ENCODE measurements around the gene RPS2.
"Not testable (repeated sequence)": the region's sequence is repeated elsewhere in the genome, so short reads cannot be mapped to it uniquely, and the experiment has no call there.

Gene RPS2

DNA sequence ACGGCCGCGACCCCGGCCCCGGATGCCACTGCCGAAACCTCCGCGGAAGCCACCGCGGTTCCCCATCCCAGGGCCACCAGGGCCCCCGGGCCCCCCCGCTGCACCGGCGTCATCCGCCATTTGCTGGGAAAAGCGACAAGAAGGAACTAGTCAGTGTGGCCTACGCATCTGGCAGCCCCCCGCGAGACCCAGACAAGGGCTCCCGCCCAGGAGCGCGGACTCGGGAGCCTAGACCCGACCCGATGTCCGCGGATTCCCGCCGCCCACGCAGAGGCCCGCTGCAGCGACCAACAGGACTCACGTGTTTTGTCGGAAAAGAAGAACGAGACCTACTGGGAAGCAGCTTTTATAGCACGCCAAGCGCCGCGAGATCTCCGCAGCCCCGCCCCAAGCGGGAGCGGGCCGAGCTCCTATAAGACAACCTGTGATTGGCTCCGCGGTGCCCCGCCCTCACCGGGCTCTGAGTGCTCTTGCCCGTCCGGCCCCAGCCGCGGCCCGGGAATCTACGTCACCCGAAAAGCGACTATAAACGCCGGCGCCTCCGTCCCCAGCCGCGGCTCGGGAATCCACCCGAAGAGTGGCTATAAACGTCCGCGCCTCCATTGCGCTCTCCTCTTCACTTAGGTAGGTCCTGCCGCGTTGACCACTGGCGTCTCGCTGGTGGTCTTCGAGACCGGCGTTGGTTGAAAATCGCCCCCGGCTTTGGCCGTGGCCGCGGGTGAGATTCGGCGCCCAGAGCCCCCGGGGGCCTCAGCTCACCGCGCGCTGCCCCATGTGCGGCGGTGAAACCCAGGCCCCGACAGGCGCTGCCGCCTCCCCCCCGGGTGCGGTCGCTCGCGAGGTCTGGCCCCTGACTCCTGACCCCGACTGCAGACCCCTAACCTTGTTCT, at the start of gene RPS2:
RPS2 (minus strand) TSS at position 321 of the 890 bp plus-strand sequence; CDS start at position 120, 201 bp downstream.
- DNase-seq: peak; percentile 100

DNA sequence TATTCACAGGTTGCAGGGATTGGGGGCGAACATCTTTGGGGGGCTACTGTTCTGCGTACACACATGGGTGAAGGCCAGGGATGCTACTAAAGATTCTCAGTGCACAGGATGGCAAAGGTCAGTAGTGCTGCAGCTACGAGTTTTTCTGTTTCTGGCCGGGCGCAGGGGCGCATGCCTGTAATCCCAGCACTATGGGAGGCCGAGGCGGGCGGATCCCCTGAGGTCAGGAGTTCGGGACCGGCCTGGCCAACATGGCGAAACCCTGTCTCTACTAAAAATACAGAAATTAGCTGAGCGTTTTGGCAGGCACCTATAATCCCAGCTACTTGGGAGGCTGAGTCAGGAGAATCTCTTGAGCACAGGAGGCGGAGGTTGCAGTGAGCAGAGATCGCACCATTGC, 48.9 kb upstream of the RPS2 start:
- no peak for DNase-seq

DNA sequence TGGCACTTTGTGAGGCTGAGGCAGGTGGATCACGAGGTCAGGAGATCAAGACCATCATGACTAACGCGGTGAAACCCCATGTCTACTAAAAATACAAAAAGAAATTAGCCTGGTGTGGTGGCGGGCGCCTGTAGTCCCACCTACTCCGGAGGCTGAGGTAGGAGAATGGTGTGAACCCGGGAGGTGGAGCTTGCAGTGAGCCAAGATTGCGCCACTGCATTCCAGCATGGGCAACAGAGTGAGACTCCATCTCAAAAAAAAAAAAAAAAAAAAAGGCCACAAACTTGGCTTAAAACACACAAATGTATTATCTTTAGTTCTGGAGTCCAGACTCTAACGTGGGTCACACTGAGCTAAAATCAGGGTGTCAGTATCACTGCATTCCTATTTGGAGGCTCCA, 47.1 kb upstream of the RPS2 start:
- DNase-seq: not testable (repeated sequence)

DNA sequence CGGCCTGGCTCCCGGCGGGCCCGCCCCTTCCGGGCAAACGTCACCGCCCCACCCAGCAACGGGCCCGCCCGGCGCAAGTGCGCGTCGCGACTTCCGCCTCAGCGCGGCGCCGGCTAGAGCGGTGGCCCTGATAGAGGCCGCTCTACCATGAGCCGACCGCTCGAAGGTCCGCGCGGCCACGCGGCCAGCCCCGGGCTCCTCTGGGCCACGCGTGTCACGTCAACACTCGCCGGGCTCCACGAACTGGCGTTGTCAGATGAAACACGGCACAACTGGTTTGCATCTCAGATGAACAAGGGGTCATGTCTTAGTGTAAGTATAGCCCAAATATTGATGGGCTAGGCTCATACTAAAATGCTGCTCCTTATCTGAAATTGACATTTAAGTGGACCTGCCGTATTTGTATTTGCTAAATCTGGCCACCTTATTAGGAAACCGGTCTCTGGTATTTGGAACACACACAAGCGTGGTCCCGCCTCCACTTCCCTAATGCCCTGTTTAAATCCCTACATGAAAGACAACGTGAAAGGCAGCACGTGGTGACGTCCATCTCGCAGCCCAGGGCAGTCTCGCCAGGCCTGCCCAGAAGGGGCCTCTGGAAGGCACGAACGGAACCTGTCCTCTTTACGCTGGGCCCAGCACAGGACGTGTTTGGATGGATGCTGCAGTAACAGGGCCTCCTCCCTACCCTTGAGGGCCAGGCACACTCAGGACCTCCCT, 45.3 kb upstream of the RPS2 start, which contains the start of gene ZNF598:
ZNF598 (minus strand) TSS at position 31 of the 720 bp plus-strand sequence.
- peak; percentile 91 for DNase-seq

DNA sequence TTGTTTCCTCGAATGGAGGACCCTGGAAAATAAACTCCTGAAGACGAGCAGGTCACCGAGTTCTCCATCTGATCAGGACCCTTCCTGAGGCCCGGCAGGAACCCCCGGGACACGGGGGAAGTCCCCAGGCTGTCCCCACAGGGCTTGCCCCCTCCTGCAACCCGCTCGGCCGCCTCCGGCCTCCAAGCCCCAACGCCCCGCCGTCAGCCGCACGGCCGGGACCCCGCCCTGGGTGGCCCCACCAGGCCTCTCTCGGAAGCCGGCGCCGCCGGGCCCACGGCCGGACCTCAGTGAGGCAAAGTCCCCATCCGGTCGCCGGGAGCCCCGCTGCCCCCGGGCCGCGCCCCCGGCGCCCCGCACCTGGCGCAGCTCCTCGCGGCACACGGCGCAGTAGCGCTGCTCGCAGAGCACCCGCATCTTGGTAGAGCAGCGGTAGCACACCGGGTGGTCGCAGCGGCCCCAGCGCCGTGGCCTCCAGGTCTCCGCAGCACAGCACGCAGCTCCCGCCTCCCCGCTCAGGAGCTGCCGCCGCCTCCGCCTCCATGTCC, 44.6 kb upstream of the RPS2 start:
- DNase-seq: no peak

DNA sequence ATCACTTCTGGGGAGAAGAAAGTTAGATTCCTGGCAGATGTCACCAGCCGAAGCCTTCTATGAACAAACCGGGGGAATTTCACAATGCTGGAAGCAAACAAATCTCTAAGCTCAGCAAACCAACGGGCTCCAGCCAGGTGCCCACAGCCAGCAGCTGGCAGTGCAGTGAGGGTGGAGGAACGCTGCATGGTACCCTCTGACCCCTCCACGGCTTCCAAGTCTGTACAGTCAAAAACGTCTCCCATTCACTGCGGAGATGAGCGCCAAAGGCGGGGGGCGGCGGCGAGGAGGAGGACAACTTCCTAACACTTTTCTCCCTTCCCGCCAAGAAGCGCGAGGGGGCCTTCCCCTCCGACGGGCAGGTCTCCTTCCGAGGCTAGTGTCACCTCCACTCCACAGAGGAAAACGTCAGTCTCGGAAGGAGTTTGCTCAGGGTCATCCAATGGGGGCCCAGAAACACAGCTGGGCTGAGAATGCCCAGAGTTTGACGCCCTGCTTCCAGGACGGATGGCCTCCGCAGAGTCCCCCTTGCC, 44.1 kb upstream of the RPS2 start:
- DNase-seq: peak; percentile 32

DNA sequence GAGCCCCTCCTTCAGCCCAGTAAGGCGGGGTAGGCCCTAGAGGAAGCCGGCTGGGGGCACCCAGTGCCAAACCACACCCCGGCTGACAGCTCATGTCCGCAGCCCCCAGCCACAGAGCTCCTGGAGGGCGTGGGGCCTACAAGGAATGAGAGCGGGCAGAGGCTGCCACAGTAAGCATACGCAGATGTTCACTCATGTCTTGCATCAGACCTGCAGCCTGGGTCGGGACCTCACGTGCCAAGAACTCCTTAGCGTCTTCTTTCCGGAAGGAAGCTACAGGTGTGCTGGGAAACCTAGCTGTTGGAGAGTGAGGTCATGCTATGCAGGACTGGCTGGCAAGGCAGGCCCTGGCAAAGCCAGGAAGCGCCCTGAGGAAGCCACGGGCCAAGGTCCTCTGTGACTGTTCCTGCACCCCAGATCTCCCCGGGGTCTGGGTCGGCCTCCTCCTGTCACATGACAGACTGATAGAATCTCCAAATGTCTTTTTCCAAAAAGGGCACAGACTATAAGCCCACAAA, 43.4 kb upstream of the RPS2 start:
- no peak for DNase-seq

DNA sequence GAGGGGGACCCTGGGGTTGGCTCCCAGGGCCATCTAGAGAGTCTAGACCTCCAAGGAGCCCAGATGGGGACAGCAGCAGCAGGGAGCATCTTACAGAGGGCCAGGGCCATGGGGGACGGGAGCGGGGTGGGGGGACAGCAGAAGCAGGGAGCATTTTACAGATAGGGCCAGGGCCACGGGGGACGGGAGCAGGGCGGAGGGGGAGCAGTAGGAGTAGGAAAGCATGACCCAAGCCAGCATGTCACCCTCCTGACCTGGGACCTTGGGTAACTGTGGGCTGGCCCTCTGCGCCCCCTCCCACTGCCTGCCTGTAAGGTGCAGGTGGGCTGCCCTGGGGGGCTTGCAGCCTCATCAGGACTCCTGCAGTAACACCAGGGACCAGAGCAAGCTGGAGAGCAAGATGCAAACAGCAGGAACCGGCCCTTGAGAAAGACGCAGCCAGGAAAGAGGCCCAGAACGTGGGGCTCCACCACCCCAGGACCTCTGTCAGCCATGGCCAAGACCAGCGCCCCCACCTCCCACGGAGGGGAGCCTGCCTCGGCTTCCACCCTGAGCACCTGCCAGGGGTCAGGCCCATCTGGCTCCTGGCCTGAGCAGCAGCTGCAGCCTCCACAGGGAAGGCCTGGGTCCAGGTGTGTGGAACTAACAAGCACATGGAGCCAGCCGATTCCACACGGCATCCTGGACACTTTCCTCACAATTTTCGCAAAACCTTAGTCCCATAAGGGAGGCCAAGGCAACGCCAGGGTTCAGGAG, 42.6 kb upstream of the RPS2 start:
- DNase-seq: no peak

DNA sequence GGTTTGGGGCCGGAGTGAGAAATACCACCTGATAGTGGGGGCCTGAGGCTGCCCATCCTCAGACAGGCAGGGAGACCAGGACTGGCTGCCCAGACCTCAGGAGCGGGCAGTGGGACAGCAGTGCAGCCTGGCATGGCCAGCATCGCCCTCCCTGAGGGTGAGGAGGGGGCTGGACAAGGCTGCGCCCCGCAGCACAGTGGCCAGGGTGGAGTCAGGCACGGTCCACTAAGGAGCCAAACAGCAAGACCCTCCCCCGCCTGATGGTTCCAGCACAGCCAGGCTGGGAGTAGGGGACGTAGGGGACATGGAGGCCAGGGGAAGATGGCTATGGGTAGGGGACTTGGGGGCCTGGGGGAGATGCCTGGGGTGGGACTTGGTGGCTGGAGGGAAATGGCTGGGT, 41.7 kb upstream of the RPS2 start:
- DNase-seq: no peak

DNA sequence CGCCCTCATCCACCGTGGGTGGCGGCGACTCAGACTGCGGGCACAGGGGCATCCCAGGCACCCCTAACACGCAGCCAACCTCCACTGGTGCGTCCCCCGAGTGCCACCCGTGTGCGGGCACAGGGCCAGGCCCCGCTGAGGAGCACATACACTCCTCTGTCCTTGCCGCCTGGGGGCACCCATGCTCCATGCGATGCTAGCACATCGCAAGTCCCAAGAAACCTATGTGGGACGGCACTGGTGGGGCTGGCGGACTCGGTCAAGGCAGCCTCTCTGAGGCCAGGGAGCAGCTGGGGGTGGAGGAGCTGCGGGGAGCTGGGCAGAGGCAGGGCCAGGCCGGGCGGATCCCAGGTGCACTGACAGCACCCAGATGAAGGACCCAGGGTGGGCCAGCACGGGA, 41.0 kb upstream of the RPS2 start:
- peak; percentile 70 for DNase-seq

DNA sequence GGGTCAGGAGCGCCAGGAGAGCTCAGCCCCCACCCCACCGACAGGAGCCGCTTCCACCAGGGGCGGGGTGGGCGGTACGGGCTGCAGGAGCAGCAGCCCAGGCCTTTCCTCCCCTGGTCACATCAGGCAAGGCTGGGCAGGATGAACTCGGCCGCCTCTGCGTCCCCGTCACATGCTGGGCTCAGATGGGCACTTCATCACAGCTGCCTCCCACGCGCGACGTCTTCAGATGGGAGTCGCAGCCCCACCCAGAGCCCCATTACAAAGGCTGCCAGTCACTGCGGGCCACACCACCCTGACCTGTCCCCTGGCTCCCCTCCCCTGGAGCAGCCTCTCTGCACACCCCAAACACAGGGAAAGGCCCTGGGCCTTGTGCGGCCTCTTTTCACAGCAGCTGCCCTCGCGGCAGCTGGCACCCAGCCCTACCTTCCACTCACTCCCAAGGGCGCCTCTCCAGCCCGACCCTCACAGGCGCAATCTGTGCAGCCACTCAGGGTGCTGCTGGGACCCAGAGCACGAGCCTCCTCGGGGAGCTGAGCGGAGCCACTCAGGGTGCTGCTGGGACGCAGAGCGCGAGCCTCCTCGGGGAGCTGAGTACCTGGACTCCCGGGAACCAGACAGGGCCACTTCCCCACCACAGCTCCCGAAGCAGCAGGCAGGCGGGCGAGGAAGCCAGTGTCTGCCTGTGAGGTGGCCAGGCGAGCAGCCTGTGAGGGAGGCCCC, 40.3 kb upstream of the RPS2 start:
- DNase-seq: peak; percentile 70

DNA sequence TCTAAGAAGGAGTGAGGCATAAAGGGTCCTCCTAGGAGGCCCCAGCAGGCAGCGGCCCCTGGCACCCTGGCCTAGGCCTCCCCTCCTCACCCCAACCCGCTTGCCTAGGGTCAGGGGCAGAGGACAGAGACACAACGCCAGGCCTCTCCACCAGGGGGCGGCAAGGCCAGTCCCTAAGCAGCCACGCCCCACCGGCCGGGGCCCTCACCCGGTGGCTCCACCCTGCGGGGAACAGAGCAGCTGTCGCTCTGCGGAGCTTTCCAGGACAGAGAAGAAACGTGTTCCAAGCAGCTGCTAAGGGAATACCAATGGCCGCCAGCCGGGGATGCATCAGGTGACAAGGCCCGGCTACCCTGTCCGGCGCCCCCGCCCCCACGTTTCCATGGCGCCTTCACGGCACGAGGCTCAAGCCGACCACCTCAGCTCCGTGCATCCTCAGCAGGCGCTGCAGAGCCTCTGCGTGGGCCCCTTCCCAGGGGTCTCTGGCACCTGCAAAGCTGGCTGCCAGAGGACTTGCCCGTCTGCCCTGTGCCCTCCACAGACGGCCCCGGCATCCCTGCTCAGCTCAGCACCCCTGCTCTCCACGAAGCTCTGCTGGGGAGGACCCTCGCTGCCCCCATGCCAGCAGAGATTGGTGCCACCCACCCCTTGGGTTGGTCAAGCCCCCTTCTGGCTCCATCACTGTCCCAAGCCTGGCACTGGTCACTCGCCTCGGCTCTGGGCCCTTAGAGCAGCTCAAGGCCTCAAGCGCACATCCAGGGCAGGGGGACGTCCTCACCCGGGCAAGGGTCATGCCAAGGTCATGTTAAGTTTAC, 39.4 kb upstream of the RPS2 start:
- DNase-seq: peak; percentile 91

DNA sequence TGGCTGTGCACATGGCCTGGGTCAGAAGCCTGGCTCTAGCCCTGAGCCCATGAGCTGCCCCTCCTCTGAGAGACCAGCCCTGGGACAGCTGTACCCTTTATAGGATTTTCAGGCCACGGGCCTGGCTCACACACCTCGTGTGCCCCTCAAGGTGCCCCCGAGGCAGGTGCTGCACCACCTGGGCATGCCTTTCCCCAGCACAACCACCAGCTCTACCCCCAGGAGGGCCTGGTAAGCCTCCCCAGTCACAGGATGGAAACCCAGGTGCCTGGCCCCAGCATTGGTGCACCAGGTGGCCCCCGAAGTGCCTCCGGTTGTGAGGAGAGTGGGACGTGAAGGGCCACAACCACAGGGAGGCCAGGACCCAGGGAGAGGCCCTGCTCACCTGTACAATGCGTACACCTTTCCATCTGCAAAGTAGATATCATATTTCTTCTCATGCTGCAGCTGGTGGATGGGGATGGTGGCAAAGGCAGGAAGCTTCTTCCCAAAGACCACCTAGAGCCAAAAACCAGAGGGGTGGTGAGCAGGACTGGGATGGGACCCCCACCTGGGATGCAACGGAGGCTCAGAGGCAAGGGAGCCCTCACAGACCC, 38.7 kb upstream of the RPS2 start:
- DNase-seq: no peak

DNA sequence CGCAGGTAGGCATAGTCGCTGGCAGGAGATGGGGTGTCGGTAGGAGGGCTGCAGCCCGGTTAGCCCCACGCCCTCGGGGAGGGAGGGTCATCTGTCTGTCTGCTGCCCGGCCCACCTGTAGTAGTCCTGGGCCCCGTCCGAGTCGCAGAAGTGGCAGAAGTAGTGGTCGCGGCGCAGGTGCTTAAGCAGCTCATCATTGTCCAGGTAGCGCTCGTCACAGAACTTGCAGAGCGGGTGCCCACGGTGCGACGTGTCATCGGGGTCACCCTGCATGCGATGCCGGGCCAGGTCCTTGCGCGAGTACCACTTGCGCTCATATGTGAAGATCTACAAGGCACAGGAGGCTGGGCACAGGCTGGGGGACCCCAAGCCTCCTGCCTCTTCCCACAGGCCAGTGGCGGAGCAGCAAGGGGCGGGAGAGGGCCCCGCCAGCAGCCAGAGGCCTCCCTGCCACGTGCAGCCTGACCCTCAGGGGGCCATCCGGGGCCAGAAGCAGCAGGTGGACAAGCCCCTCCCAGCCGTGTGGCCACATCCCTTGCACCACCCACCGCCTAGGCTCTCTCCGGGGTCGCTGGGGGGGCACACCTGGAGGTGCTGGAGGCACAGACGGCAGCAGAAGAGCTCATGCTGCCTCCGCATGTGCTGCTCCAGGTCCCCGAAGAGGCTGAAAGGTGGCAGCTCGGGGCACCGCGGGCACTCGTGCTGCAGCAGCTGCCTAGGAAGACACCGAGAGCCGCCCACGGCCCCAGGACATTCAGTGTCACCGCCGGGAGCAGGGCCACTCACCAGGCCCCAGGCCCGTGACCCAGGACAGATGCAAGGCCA, 38.0 kb upstream of the RPS2 start:
- DNase-seq: no peak

DNA sequence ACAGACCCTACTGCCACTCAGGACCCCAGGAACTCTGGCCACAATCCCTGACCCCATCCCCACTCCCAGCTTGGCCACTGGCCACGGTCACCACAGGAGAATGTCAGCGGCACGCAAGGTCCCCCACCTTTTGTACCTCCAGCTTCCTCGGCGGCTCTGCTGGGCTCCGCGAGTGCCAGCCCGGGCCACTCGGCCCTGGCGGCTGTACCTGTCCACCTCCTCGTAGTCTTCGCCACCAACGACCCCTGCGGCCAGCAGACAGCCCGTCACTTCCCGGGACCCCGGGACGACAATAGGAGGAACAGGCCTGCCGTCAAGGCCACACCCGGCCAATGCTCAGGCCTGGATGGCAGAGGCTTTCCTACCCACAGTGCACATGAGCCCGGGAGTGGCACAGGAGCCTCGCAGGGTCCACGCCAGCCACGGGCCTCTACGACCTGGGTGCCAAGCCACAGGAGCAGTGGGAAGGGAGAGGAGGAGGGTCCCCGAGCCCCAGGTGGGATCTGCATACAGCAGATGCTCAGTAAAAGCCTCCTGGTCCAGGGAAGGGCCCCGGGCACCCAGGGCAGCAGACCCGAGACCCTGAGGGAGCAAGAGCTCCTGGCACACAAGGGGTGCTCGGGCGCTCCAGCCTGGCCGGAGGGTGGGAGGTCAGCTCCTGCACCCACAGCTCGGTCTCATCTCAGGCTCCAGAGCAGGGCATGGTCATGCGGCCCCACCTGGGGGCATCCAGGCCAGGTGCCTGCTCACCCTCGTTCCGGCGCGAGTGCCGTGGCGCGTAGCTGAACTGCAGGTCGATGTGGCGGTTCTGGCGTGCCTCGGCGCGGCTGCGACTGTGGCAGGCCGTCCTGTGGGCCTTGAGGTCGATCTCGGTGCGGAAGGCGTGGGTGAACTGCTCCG, 37.1 kb upstream of the RPS2 start:
- no peak for DNase-seq

DNA sequence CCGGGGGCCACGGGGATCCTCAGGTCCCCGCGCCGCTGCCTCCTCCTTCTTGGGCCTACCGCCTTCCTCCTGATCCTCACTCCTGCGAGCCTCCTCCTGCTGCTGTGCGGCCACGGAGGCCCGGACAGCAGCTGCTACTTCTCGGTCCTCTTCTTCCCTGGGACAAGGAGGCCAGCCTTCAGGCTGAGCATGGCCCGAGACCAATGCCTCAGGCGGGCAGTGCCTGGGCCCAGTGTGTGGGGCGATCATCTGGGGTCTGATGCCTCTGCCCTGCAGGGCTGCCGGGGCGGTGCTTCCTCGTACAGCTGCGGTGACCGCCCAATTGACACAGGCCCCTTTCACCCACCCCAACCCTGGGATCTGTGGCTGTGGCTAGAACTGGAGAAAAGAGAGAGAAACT, 36.4 kb upstream of the RPS2 start:
- DNase-seq: no peak

DNA sequence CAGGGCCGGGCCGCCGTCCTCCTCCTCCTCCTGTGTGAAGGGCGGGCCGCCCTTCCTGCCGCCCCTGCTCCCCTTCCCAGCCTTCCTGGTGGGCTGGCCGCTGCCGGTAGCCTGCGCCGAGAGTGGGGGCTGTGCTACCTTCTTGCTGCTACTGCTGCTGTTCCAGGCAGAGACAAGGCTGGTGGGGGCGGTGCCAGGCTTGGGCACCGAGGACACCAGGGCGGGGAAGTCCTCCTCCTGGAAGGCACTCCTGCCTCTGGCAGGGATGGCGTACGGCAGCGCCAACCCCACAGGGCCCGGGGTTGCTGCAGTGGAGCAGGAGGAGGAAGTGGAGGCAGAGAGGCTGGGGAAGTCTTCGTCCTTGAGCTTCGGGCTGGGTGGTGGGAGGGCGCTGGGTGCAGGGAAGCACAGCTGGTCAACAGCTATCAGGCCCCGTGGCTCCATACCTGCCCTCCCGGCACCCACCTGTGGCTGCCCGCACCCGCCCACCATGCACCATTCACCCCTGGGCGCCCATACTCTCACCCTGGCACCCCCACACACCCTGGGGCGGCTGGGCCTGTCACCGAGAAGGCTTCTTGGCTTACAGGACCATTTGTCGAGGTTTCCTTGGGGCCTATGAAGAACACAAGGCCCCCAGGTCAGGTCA, 35.4 kb upstream of the RPS2 start:
- no peak for DNase-seq
